Activated T-cell treated with anti-CD3 and anti-CD28 coated beads, Interleukin-2, amount 50 U/mL, for 24 hours (primary cell): Measurements from ENCODE around the gene AMOTL1.
"Not testable (repeated sequence)": the region's sequence is repeated elsewhere in the genome, so short reads cannot be mapped to it uniquely, and the experiment has no call there.

Experiments
- DNase-seq: peaks from one replicate; pipeline ENCODE4 v3.0.0-alpha.2; 2020
- H3K27ac Mint-ChIP-seq: 2 replicates; pipeline ENCODE4 v1.8.0; 2020; ENCODE audit warnings: mild to moderate bottlenecking, mixed read lengths
- H3K27me3 Mint-ChIP-seq: 2 replicates; pipeline ENCODE4 v1.8.0; 2020; ENCODE audit warnings: mixed read lengths
- H3K36me3 Mint-ChIP-seq: 2 replicates; pipeline ENCODE4 v1.8.0; 2020; ENCODE audit warnings: low read depth, mixed read lengths
- H3K4me1 Mint-ChIP-seq: 2 replicates; pipeline ENCODE4 v1.8.0; 2020; ENCODE audit warnings: low read depth, mixed read lengths
- H3K4me3 Mint-ChIP-seq: 2 replicates; pipeline ENCODE4 v1.8.0; 2020; ENCODE audit warnings: mild to moderate bottlenecking, moderate library complexity, mixed read lengths
- H3K9me3 Mint-ChIP-seq: 2 replicates; pipeline ENCODE4 v1.8.0; 2020; ENCODE audit warnings: mixed read lengths

AMOTL1 gene

DNA sequence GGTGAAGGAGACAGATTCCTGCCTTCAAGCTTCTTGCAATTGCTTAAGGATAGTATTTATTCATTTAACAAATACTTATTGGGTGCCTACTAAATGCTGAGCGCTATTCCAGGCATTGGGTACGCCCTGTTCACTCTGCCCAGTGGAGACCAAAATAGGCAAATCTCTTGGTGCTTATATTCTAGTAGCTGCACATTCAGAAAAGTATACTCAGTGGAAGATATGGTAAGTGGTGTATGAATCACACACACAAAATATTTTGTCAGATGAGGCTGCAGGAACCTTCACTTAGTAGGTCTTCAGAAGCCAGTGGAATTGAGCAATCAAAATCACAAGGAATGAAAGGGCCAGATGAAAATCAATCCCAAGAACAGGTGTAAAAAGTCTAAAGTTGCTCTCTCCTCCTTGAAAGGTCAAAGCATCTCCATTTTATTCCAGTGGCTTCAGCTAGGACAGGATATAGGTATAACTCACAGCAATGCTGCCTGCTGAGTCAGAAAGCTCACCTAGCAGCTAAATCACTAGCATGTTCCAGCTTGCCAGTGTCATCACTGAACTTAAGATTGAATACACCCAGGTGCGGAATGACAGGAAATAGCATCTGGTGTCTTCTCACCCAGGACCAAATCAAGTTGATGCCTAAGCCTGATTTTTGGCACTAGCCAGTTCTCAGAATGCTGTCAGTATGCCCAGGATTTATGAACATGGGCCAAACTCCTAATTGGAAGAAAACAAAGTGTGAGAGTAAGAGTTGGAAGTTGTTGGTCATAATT, 83.9 kb downstream of the AMOTL1 start:
- Mint-ChIP-seq H3K27ac (no peak overlapping the region), H3K4me3 (no peak overlapping the region), H3K9me3 (no peaks in the 10 kb centered on the region), H3K4me1 (no peaks in the 10 kb centered on the region), H3K27me3 (no peaks in the 10 kb centered on the region), H3K36me3 (no peaks in the 10 kb centered on the region)
- no peak for DNase-seq

DNA sequence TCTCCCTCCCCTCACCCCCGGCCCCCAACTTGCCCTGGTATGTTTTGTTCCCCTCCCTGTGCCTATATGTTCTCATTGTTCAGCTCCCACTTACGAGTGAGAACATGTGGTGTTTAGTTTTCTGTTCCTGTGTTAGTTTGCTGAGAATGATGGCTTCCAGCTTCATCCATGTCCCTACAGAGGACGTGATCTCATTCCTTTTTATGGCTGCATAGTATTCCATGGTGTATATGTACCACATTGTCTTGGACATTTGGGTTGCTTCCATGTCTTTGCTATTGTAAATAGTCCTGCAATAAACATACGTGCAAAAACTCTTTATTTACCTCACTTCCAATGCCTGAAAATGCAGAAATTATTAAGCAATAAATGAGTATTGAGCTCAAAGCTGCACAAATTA, 85.1 kb downstream of the AMOTL1 start:
- H3K27me3 Mint-ChIP-seq, DNase-seq, H3K4me1 Mint-ChIP-seq, H3K27ac Mint-ChIP-seq, H3K36me3 Mint-ChIP-seq, H3K4me3 Mint-ChIP-seq, H3K9me3 Mint-ChIP-seq: not testable (repeated sequence)

- no peaks in the 10 kb centered on the region for H3K4me1 Mint-ChIP-seq
- no peaks in the 10 kb centered on the region for H3K36me3 Mint-ChIP-seq
- no peak for DNase-seq
- H3K9me3 Mint-ChIP-seq, result no peaks in the 10 kb centered on the region
- no peak overlapping the region for H3K27ac Mint-ChIP-seq
- H3K4me3 Mint-ChIP-seq, result no peak overlapping the region
- H3K27me3 Mint-ChIP-seq, result no peaks in the 10 kb centered on the region
Measured at GRCh38 chr11:94853836-94854235, 85.7 kb downstream of the AMOTL1 start.

- Mint-ChIP-seq H3K27me3 (no peaks in the 10 kb centered on the region), H3K9me3 (no peaks in the 10 kb centered on the region), H3K4me1 (no peaks in the 10 kb centered on the region), H3K36me3 (no peaks in the 10 kb centered on the region), H3K4me3 (no peak overlapping the region), H3K27ac (no peak overlapping the region)
- DNase-seq, result no peak
Measured at GRCh38 chr11:94854770-94855633, 86.8 kb downstream of the AMOTL1 start.

- no peaks in the 10 kb centered on the region for H3K36me3 Mint-ChIP-seq
- no peak overlapping the region for H3K27ac Mint-ChIP-seq
- no peaks in the 10 kb centered on the region for H3K9me3 Mint-ChIP-seq
- no peak overlapping the region for H3K4me3 Mint-ChIP-seq
- no peak for DNase-seq
- H3K4me1 Mint-ChIP-seq, result no peaks in the 10 kb centered on the region
- no peaks in the 10 kb centered on the region for H3K27me3 Mint-ChIP-seq
Measured at GRCh38 chr11:94855666-94856065, 87.5 kb downstream of the AMOTL1 start.

DNA sequence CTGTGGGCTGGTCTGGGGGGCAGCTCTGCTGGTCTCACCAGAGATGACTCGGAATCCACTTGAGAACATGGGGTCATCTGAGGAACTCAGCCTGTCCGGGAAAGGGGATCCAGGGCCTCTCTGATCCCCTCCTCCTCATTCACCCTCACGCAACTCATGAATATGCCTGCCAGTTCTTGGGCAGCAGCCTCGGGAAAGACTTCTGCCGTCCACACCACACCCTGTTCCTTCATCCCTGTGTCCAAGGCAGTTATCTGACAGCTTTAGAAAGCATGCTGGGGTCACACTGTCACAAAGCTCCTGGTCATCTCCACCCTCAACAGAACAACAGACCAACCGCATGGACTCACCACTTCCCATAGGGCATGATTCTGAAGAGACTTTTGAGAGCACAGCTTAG, 88.3 kb downstream of the AMOTL1 start:
- Mint-ChIP-seq H3K36me3 (no peaks in the 10 kb centered on the region), H3K27ac (no peak overlapping the region), H3K4me1 (no peaks in the 10 kb centered on the region), H3K4me3 (no peak overlapping the region), H3K27me3 (no peaks in the 10 kb centered on the region), H3K9me3 (no peaks in the 10 kb centered on the region)
- DNase-seq, result no peak

DNA sequence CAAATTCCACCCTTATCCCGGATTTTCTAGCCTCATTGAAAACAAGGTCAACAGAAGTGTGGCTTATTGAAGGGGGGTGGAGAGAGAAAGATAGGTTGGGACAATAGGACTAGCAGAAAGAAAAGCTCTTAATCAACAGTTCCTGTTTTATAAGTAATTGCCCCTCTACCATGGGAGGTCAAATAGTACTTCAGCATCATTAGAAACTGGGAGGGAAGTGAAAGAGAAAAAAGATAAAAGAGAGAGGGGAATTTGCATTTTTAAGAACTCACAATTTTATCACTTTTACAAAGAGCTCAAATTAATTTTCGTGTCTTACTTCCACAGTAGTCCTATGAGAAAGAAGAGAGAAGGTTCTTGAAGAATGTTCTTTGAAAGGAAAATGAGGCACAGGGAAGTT, 89.2 kb downstream of the AMOTL1 start:
- DNase-seq, result no peak
- Mint-ChIP-seq H3K9me3 (no peaks in the 10 kb centered on the region), H3K4me3 (no peak overlapping the region), H3K36me3 (no peaks in the 10 kb centered on the region), H3K27ac (no peak overlapping the region), H3K27me3 (no peaks in the 10 kb centered on the region), H3K4me1 (no peaks in the 10 kb centered on the region)

DNA sequence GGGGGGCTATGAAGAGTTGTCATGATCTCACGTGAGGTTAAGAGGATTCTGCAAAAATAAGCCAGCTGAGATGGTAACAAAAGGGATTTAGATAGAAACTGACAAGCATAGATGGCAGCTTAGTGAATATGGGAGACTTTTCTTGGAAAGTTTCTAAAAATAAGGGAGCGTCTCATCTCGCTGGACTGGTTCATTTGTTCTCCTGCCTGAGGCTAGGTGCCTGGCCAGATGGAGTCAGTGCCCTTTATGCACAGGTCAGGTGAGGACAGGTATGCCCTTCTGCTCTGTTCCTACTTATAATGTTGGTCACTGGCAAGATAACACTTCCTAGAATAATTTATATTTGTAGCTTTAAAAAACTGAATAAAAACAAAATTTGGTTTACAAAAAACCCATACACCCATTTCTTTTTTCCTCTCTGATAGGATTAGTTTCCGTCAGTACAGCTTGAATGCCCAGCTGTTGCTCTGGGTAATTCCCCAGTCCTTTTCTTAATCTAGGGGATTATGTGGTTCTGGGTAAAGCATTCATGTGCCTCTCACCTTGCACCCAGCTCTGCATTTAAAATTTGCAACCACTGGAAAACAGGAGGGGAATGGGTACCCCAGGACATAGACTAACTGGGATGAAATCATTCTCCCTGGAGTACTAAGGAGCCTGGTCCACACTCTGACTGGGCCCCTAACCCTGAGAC, 90.0 kb downstream of the AMOTL1 start:
- no peak for DNase-seq
- no peak overlapping the region for H3K27ac Mint-ChIP-seq
- no peaks in the 10 kb centered on the region for H3K9me3 Mint-ChIP-seq
- no peaks in the 10 kb centered on the region for H3K36me3 Mint-ChIP-seq
- H3K4me3 Mint-ChIP-seq, result no peak overlapping the region
- no peaks in the 10 kb centered on the region for H3K27me3 Mint-ChIP-seq
- H3K4me1 Mint-ChIP-seq, result no peaks in the 10 kb centered on the region

DNA sequence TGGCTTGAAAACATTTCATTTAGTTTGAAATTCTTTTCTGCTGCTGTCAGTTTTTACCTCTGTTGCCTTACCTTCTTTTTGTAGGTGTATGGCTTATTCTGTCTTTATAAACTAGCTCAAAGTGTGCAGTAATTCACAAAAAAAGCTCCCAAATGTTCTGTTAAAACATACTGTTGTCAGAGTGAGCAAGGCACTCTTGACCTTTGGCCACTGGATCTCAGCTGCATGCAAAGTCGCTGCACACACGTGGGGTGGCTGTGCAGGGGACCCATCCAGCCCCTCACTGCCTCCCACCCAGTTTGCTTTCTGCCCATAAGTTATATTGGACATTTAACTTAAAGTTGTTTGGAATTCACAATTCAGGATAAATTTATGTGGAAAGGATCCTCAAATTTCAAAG, 92.2 kb downstream of the AMOTL1 start:
- Mint-ChIP-seq H3K4me1 (no peaks in the 10 kb centered on the region), H3K27me3 (no peaks in the 10 kb centered on the region), H3K36me3 (no peaks in the 10 kb centered on the region), H3K27ac (no peak overlapping the region), H3K4me3 (no peak overlapping the region), H3K9me3 (no peaks in the 10 kb centered on the region)
- DNase-seq, result no peak

GRCh38 chr11:94861306-94861845, 93.2 kb downstream of the AMOTL1 start:
- no peaks in the 10 kb centered on the region for H3K27me3 Mint-ChIP-seq
- no peaks in the 10 kb centered on the region for H3K4me1 Mint-ChIP-seq
- H3K9me3 Mint-ChIP-seq, result no peaks in the 10 kb centered on the region
- no peak for DNase-seq
- no peak overlapping the region for H3K4me3 Mint-ChIP-seq
- no peak overlapping the region for H3K27ac Mint-ChIP-seq
- H3K36me3 Mint-ChIP-seq, result no peaks in the 10 kb centered on the region

- H3K4me1 Mint-ChIP-seq, result no peaks in the 10 kb centered on the region
- H3K27ac Mint-ChIP-seq, result no peak overlapping the region
- H3K4me3 Mint-ChIP-seq, result no peak overlapping the region
- H3K27me3 Mint-ChIP-seq, result peaks cover 5% of the 10 kb centered on the region
- no peak for DNase-seq
- no peaks in the 10 kb centered on the region for H3K36me3 Mint-ChIP-seq
- no peaks in the 10 kb centered on the region for H3K9me3 Mint-ChIP-seq
Measured at GRCh38 chr11:94862926-94863880, 95.0 kb downstream of the AMOTL1 start.

- Mint-ChIP-seq H3K27ac (no peak overlapping the region), H3K27me3 (peaks cover 5% of the 10 kb centered on the region), H3K9me3 (no peaks in the 10 kb centered on the region), H3K36me3 (no peaks in the 10 kb centered on the region), H3K4me3 (no peak overlapping the region), H3K4me1 (no peaks in the 10 kb centered on the region)
- no peak for DNase-seq
Measured at GRCh38 chr11:94864506-94865045, 96.4 kb downstream of the AMOTL1 start.

DNA sequence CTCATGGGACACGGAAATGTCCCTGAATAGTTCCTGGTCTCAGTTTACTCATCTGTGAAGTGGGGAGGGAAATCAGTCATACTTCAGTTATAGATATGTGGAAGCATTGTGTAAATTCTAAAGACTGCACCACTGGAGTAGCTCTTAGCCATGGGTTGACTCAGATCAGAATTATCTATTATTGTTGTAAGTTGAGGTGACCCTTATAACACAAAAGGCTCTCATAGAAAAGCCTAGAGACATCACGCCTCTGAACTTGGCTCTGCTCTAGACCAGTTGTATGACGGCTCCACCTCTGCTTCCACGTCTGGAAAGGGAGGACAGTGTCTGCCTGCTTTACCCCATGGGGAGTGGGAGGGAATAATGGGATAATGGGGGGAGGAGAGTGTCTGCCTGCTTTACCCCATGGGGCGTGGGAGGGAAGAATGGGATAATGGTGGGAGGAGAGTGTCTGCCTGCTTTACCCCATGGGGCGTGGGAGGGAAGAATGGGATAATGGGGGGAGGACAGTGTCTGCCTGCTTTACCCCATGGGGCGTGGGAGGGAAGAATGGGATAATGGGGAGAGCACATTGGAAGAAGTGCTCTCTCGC, 98.2 kb downstream of the AMOTL1 start:
- DNase-seq, result no peak
- H3K4me1 Mint-ChIP-seq, result no peaks in the 10 kb centered on the region
- H3K27ac Mint-ChIP-seq, result no peak overlapping the region
- no peaks in the 10 kb centered on the region for H3K36me3 Mint-ChIP-seq
- H3K4me3 Mint-ChIP-seq, result no peak overlapping the region
- no peaks in the 10 kb centered on the region for H3K9me3 Mint-ChIP-seq
- H3K27me3 Mint-ChIP-seq, result peaks cover 5% of the 10 kb centered on the region
